Duodenal mucosa (tissue), 2 donors: ENCODE measurements around the gene KRT74.
"Not testable (repeated sequence)": the region's sequence is repeated elsewhere in the genome, so short reads cannot be mapped to it uniquely, and the experiment has no call there.

Source experiments
- H3K27ac ChIP-seq: one replicate; pipeline ENCODE4 v1.7.0; 2013; ENCODE audit warnings: low read depth, low read length
- H3K27me3 ChIP-seq, 2 donors: one replicate each; pipeline ENCODE4 v1.7.0; 2013; ENCODE audit warnings: low read length in 2 of 2, control low read depth in 1 of 2; ENCODE audit not compliant: insufficient read depth in 2 of 2, control insufficient read depth in 1 of 2
- H3K36me3 ChIP-seq, 2 donors: one replicate each; pipeline ENCODE4 v1.7.0; 2013; ENCODE audit warnings: low read length in 2 of 2, control low read depth in 1 of 2; ENCODE audit not compliant: insufficient read depth in 2 of 2, control insufficient read depth in 1 of 2
- H3K4me1 ChIP-seq, 2 donors: one replicate each; pipeline ENCODE4 v1.7.0; 2013; ENCODE audit warnings: low read length in 2 of 2, control low read depth in 1 of 2; ENCODE audit not compliant: insufficient read depth in 2 of 2, control insufficient read depth in 1 of 2
- H3K4me3 ChIP-seq, 2 donors: one replicate each; pipeline ENCODE4 v1.7.0; 2013; ENCODE audit warnings: low read length in 2 of 2, low read depth in 1 of 2
- H3K9ac ChIP-seq, 2 donors: one replicate each; pipeline ENCODE4 v1.7.0; 2013; ENCODE audit warnings: low read length in 2 of 2, low read depth in 1 of 2
- H3K9me3 ChIP-seq, 2 donors: one replicate each; pipeline ENCODE4 v1.7.0; 2013; ENCODE audit warnings: low read length in 2 of 2, control low read depth in 1 of 2; ENCODE audit not compliant: control insufficient read depth in 1 of 2

KRT74 gene

DNA sequence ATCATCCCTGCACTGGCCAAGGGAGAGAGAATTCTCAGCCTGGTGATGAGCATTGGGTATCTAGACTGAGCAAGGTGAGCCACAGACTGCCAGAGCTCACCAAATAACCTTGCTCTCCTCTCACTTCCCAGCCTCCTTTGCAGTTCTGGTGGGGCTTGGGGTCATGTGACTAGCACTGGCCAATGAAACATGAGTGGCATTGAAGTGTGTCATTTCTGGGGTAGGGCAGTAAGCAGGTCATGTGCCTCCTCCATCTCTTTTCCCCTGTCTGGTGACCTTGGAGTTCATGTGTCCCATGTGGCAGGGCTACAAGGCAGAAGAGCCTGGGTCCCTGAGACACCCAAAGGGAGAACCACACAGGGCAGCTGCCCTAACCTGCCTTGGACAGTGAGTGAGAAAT lies 31.2 kb upstream of the KRT74 start:
- Histone ChIP-seq H3K4me3 (no peak overlapping the region), H3K4me1 (no peaks in the 10 kb centered on the region), H3K36me3 (no peaks in the 10 kb centered on the region), H3K9ac (no peak overlapping the region), H3K27me3 (peaks cover 20% of the 10 kb centered on the region in 2 donors), H3K27ac (no peak overlapping the region), H3K9me3 (no peaks in the 10 kb centered on the region)

DNA sequence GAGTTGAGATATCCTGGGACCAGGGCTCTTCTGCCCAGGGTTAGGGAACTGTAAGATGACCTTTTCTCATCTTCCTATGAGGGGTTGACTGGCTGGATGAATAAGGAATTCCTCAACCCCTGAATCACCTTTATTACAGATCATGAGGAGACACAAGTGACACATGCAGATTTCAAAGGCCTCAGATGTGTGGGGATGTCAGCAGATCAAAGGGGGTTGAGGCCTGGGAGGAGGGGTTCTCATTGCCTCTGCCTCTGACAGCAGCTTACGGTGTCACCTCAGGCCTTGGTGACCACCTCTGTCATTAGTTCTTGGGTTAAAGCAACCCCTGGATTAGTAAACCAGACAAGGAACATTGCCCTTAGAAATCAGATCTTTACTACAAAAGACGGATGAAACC lies 29.7 kb upstream of the KRT74 start:
- no peak overlapping the region for H3K9ac ChIP-seq
- H3K4me3 ChIP-seq, result no peak overlapping the region
- no peaks in the 10 kb centered on the region for H3K36me3 ChIP-seq
- H3K27me3 ChIP-seq, result peaks cover 18 to 29% of the 10 kb centered on the region in 2 donors
- no peaks in the 10 kb centered on the region for H3K9me3 ChIP-seq
- no peak overlapping the region for H3K27ac ChIP-seq
- no peaks in the 10 kb centered on the region for H3K4me1 ChIP-seq

DNA sequence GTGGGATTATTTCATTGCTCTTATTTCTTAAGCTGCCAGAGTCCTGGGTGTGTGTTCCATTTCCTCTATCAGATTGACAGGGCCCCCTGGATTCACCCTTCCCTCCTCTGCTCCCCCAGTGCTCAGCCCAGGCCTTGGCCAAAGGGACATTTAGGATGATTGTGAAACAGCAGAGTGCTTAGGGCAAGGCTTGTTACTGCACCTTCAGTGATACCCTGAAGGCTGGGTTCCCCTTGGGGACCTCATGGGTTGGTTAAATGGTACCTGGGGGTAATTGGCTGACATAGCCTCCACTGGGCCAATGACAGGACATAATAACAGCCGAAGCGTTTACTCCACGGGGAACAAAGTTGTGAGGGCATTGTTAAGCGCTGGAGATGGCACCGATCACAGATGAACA lies 28.9 kb upstream of the KRT74 start:
- Histone ChIP-seq H3K9me3 (no peaks in the 10 kb centered on the region), H3K9ac (no peak overlapping the region), H3K36me3 (no peaks in the 10 kb centered on the region), H3K4me3 (no peak overlapping the region), H3K4me1 (no peaks in the 10 kb centered on the region), H3K27ac (no peak overlapping the region), H3K27me3 (peaks cover 14 to 32% of the 10 kb centered on the region in 2 donors)

DNA sequence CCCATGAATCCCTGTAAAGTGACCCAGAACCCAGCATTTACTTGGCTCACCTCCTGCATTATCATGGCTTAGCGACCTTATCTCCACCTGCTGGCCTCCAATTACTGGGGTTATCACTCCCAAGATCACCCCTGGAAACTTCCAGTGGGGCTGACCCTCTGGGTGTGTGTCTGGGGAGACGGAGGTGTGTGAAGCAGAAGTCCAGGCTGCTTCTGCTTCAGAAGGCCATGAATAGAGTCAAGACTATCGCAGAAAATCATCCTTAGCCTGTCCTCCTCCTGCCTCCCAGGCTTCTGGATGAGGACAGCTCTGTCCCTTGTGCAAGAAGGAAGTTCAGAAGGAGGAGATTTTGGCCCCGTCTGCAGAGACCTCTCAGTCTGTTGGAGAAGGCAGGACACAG lies 28.0 kb upstream of the KRT74 start:
- no peak overlapping the region for H3K9ac ChIP-seq
- no peak overlapping the region for H3K4me3 ChIP-seq
- peaks cover 14 to 32% of the 10 kb centered on the region in 2 donors for H3K27me3 ChIP-seq
- no peak overlapping the region for H3K27ac ChIP-seq
- no peaks in the 10 kb centered on the region for H3K36me3 ChIP-seq
- H3K9me3 ChIP-seq, result no peaks in the 10 kb centered on the region
- no peaks in the 10 kb centered on the region for H3K4me1 ChIP-seq

DNA sequence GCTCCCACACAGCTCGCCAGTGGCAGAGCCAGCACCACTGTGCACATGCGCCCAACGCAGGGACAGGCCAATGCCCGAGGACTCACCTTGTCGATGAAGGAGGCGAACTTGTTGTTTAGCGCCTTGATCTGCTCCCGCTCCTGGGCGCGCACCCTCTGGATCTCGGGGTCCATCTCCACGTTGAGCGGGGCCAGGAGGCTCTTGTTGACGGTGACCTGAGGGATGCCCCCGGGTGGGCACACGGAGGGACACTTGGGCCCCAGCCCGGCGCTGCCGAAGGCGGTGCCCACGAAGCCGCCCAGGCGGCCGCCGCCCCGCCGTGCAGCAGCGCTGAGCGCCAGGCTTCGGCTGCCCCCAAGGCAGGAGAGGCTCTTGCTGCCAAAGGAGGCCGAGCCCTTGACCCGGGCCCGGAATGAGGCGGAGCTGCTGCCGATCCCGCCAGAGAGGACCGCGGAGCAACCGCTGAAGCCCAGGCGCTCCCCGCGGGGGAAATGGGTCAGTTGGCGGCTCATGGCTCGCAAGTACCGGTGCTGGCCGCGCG lies 27.4 kb upstream of the KRT74 start, which contains the start of gene KRT72:
Gene KRT72 (minus strand): TSS at position 523 of the 541 bp plus-strand sequence. CDS start 11 bp downstream, at position 512.
- Histone ChIP-seq H3K4me3 (no peak within 1 kb of the TSS), H3K27me3 (peaks cover 14 to 32% of the 10 kb centered on the region in 2 donors), H3K27ac (no peak within 1 kb of the TSS), H3K9ac (no peak within 1 kb of the TSS), H3K9me3 (no peaks in the 10 kb centered on the region), H3K4me1 (no peaks in the 10 kb centered on the region), H3K36me3 (no peaks in the 10 kb centered on the region)

DNA sequence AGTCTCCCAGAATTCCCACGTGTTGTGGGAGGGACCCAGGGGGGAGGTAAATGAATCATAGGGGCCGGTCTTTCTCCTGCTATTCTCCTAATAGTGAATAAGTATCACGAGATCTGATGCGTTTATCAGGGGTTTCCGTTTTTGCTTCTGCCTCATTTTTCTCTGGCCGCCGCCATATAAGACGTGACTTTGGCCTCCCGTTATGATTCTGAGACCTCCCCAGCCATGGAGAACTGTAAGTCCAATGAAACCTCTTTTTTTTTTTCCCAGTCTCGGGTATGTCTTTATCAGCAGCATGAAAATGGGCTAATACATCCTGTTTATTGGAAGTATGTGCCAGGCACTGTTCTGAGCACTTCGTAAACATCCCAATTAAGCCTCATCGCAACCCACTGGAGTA lies 26.8 kb upstream of the KRT74 start:
- Histone ChIP-seq H3K9ac (no peak overlapping the region), H3K27me3 (peaks cover 14 to 32% of the 10 kb centered on the region in 2 donors), H3K27ac (no peak overlapping the region), H3K4me3 (no peak overlapping the region), H3K9me3 (no peaks in the 10 kb centered on the region), H3K36me3 (no peaks in the 10 kb centered on the region), H3K4me1 (no peaks in the 10 kb centered on the region)

DNA sequence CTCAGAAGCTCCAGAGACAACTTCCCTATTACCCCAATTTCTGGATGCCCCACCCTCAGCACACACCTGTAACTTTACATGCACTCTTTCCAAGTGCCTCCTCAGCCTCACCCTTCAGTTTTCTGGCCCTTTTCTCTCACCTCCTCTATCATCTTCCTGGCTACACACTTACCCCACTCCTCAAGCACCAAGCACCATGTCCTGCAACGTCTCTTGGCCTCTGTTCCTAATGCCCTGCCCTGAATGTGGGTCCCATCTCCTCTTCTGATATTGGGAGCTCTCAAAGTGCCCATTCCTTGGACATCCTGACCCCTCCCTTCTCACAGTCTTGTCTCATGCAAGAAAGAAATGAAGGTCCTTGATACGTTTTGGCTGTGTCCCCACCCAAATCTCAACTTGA lies 26.4 kb upstream of the KRT74 start:
- Histone ChIP-seq H3K4me1 (no peaks in the 10 kb centered on the region), H3K4me3 (no peak overlapping the region), H3K9me3 (no peaks in the 10 kb centered on the region), H3K27ac (no peak overlapping the region), H3K36me3 (no peaks in the 10 kb centered on the region), H3K27me3 (peaks cover 14 to 32% of the 10 kb centered on the region in 2 donors), H3K9ac (no peak overlapping the region)

DNA sequence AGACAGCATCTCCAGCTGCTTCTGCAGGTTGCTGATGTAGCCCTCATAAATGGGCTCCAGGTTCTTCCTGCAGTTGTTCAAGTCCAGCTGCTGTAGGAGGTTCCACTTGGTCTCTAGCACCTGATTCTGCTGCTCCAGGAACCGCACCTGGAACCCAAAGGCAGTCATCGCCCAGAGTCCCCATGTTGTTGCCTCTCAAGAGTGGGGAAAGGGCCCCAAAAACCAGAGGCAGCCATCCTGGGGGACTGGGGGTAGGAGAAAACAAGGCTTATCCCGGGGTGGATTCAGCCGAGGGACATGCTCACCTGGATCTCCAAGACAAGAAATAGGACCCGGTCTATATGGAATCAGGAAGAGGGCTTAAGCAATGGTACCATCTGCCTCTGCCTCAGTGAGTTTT lies 25.3 kb upstream of the KRT74 start:
- Histone ChIP-seq H3K36me3 (no peaks in the 10 kb centered on the region), H3K4me1 (no peaks in the 10 kb centered on the region), H3K27me3 (peaks cover 14 to 32% of the 10 kb centered on the region in 2 donors), H3K9ac (no peak overlapping the region), H3K9me3 (no peaks in the 10 kb centered on the region), H3K27ac (no peak overlapping the region), H3K4me3 (no peak overlapping the region)

DNA sequence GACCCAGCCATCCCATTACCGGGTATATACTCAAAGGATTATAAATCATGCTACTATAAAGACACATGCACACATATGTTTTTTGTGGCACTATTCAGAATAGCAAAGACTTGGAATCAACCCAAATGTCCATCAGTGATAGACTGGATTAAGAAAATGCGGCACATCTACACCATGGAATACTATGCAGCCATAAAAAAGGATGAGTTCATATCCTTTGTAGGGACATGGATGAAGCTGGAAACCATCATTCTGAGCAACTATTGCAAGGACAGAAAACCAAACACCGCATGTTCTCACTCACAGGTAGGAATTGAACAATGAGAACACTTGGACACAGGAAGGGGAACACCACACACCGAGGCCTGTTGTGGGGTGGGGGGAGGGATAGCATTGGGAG lies 20.6 kb upstream of the KRT74 start:
- H3K27me3 ChIP-seq, H3K27ac ChIP-seq, H3K36me3 ChIP-seq, H3K4me3 ChIP-seq, H3K4me1 ChIP-seq, H3K9ac ChIP-seq, H3K9me3 ChIP-seq: not testable (repeated sequence)

DNA sequence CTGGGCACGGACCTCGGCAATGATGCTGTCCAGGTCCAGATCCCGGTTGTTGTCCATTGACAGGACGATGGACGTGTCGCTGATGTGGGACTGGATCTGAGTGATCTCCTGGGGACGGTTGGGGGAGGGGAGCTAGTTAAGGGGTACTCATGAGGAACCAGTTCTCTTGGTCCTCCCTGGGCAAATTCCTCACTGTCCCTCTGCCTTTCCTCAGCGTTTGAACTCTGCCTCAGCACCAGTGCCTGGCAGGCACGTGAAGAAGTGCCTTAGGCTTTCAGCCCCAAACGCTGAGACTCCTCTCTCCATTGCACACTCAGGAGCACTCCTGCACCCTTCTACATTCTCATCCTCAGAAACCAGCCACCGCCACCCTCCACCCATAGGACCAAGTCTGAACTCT lies 17.9 kb upstream of the KRT74 start:
- no peak overlapping the region for H3K4me3 ChIP-seq
- no peaks in the 10 kb centered on the region for H3K27me3 ChIP-seq
- H3K27ac ChIP-seq, result no peak overlapping the region
- H3K9ac ChIP-seq, result no peak overlapping the region
- H3K36me3 ChIP-seq, result no peaks in the 10 kb centered on the region
- no peaks in the 10 kb centered on the region for H3K9me3 ChIP-seq
- H3K4me1 ChIP-seq, result no peaks in the 10 kb centered on the region

DNA sequence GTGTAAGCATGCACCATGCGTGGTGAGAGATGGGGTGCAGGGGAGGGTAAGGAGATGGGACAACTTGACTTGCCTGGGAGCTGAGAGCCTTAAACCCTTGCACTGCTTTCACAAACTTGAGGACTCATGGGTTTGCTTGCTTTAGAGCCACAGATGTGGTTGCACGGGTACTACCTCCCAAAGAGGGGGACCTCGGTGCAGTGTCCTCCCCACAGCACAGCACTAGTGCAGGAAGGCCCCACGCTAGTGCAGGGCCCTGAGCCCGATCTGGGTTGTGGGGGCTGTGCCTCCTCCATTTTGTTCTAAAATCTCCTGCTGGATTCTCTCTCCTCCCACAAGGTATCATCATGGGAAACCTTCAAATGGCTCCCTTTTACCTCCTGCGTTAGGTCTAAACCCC lies 16.4 kb upstream of the KRT74 start:
- Histone ChIP-seq H3K36me3 (no peaks in the 10 kb centered on the region), H3K4me1 (no peaks in the 10 kb centered on the region), H3K27ac (no peak overlapping the region), H3K27me3 (no peaks in the 10 kb centered on the region), H3K9me3 (no peaks in the 10 kb centered on the region), H3K9ac (no peak overlapping the region), H3K4me3 (no peak overlapping the region)
